ENCODE measurements around the gene NRG2.

The NRG2 gene

GRCh38 chr5:139897342-139897741 lies 145.8 kb downstream of the NRG2 start:
- Histone ChIP-seq H3K9me3 (ENCODE audit: control insufficient read depth, insufficient read depth, low read length) (no peaks in the 10 kb centered on the region), H3K9me2 (replicated peaks; ENCODE audit: control insufficient read depth, low read length) (no peaks in the 10 kb centered on the region), H3F3A (ENCODE audit: control insufficient read depth, insufficient read depth) (no peaks in the 10 kb centered on the region), H3K4me1 (ENCODE audit: control insufficient read depth, low read length) (no peaks in the 10 kb centered on the region), H3K27ac (ENCODE audit: low read depth, low read length) (no peak overlapping the region), H3K36me3 (ENCODE audit: control insufficient read depth, low read length) (no peaks in the 10 kb centered on the region), H3K79me2 (ENCODE audit: control insufficient read depth, low read length) (no peaks in the 10 kb centered on the region), H3K4me2 (ENCODE audit: low read length) (no peak overlapping the region), H4K20me1 (ENCODE audit: control insufficient read depth, insufficient read depth, low read depth, low read length) (no peaks in the 10 kb centered on the region), H3K27me3 (ENCODE audit: control insufficient read depth, low read length) (peaks cover 36% of the 10 kb centered on the region), H3K4me3 (ENCODE audit: low read length) (no peak overlapping the region)
- TF ChIP-seq CTCF (IDR thresholded peaks at IDR 0.05; ENCODE audit: low read depth, low read length, poor library complexity, severe bottlenecking) (no peak), EZH2phosphoT487 (IDR thresholded peaks at IDR 0.05; ENCODE audit: borderline replicate concordance, low read length) (no peak)

GRCh38 chr5:139896718-139897117 lies 146.4 kb downstream of the NRG2 start:
- TF ChIP-seq EZH2phosphoT487 (IDR thresholded peaks at IDR 0.05; ENCODE audit: borderline replicate concordance, low read length), result no peak
- no peak for TF ChIP-seq CTCF (IDR thresholded peaks at IDR 0.05; ENCODE audit: low read depth, low read length, poor library complexity, severe bottlenecking)
- peaks cover 30% of the 10 kb centered on the region for H3K27me3 ChIP-seq (ENCODE audit: control insufficient read depth, low read length)
- H3K27ac ChIP-seq (ENCODE audit: low read depth, low read length), result no peak overlapping the region
- no peaks in the 10 kb centered on the region for H3K9me2 ChIP-seq (replicated peaks; ENCODE audit: control insufficient read depth, low read length)
- no peaks in the 10 kb centered on the region for H4K20me1 ChIP-seq (ENCODE audit: control insufficient read depth, insufficient read depth, low read depth, low read length)
- H3K36me3 ChIP-seq (ENCODE audit: control insufficient read depth, low read length), result no peaks in the 10 kb centered on the region
- no peak overlapping the region for H3K4me3 ChIP-seq (ENCODE audit: low read length)
- no peak overlapping the region for H3K4me2 ChIP-seq (ENCODE audit: low read length)
- no peaks in the 10 kb centered on the region for H3K79me2 ChIP-seq (ENCODE audit: control insufficient read depth, low read length)
- H3K9me3 ChIP-seq (ENCODE audit: control insufficient read depth, insufficient read depth, low read length), result no peaks in the 10 kb centered on the region
- H3F3A ChIP-seq (ENCODE audit: control insufficient read depth, insufficient read depth), result no peaks in the 10 kb centered on the region
- H3K4me1 ChIP-seq (ENCODE audit: control insufficient read depth, low read length), result no peaks in the 10 kb centered on the region

- Histone ChIP-seq H3K79me2 (ENCODE audit: control insufficient read depth, low read length) (no peaks in the 10 kb centered on the region), H4K20me1 (ENCODE audit: control insufficient read depth, insufficient read depth, low read depth, low read length) (no peaks in the 10 kb centered on the region), H3K4me1 (ENCODE audit: control insufficient read depth, low read length) (no peaks in the 10 kb centered on the region), H3F3A (ENCODE audit: control insufficient read depth, insufficient read depth) (no peaks in the 10 kb centered on the region), H3K4me3 (ENCODE audit: low read length) (no peak overlapping the region), H3K27me3 (ENCODE audit: control insufficient read depth, low read length) (peaks cover 31% of the 10 kb centered on the region), H3K9me2 (replicated peaks; ENCODE audit: control insufficient read depth, low read length) (no peaks in the 10 kb centered on the region), H3K9me3 (ENCODE audit: control insufficient read depth, insufficient read depth, low read length) (no peaks in the 10 kb centered on the region), H3K4me2 (ENCODE audit: low read length) (no peak overlapping the region), H3K27ac (ENCODE audit: low read depth, low read length) (no peak overlapping the region), H3K36me3 (ENCODE audit: control insufficient read depth, low read length) (no peaks in the 10 kb centered on the region)
- TF ChIP-seq CTCF (IDR thresholded peaks at IDR 0.05; ENCODE audit: low read depth, low read length, poor library complexity, severe bottlenecking), result no peak
- no peak for TF ChIP-seq EZH2phosphoT487 (IDR thresholded peaks at IDR 0.05; ENCODE audit: borderline replicate concordance, low read length)
Measured at GRCh38 chr5:139895647-139896046, 147.5 kb downstream of the NRG2 start.

- Histone ChIP-seq H3K4me3 (ENCODE audit: low read length) (no peak overlapping the region), H3K27me3 (ENCODE audit: control insufficient read depth, low read length) (peaks cover 27% of the 10 kb centered on the region), H4K20me1 (ENCODE audit: control insufficient read depth, insufficient read depth, low read depth, low read length) (no peaks in the 10 kb centered on the region), H3K79me2 (ENCODE audit: control insufficient read depth, low read length) (no peaks in the 10 kb centered on the region), H3K36me3 (ENCODE audit: control insufficient read depth, low read length) (no peaks in the 10 kb centered on the region), H3K4me2 (ENCODE audit: low read length) (no peak overlapping the region), H3F3A (ENCODE audit: control insufficient read depth, insufficient read depth) (no peaks in the 10 kb centered on the region), H3K4me1 (ENCODE audit: control insufficient read depth, low read length) (no peaks in the 10 kb centered on the region), H3K9me3 (ENCODE audit: control insufficient read depth, insufficient read depth, low read length) (no peaks in the 10 kb centered on the region), H3K27ac (ENCODE audit: low read depth, low read length) (no peak overlapping the region), H3K9me2 (replicated peaks; ENCODE audit: control insufficient read depth, low read length) (no peaks in the 10 kb centered on the region)
- TF ChIP-seq EZH2phosphoT487 (IDR thresholded peaks at IDR 0.05; ENCODE audit: borderline replicate concordance, low read length) (no peak), CTCF (IDR thresholded peaks at IDR 0.05; ENCODE audit: low read depth, low read length, poor library complexity, severe bottlenecking) (no peak)
Measured at GRCh38 chr5:139895046-139895445, 148.1 kb downstream of the NRG2 start.
